NT2/D1 (cell line): ENCODE data around the gene SYAP1.
"Not testable (repeated sequence)": the region's sequence is repeated elsewhere in the genome, so short reads cannot be mapped to it uniquely, and the experiment has no call there.

Experiments used
- DNase-seq: peaks from one replicate; pipeline ENCODE4 v3.0.0-alpha.2; 2011; ENCODE audit warnings: low read depth, low spot score
- H3K27me3 ChIP-seq: 2 replicates; pipeline ENCODE4 v1.6.0; 2011; ENCODE audit warnings: mild to moderate bottlenecking; ENCODE audit not compliant: insufficient read length, insufficient read depth
- H3K36me3 ChIP-seq: 2 replicates; pipeline ENCODE4 v1.6.1; 2011; ENCODE audit warnings: mild to moderate bottlenecking, low read length, mixed read lengths; ENCODE audit not compliant: insufficient read depth, insufficient read length
- H3K4me1 ChIP-seq: 2 replicates; pipeline ENCODE4 v1.5.1; 2011; ENCODE audit not compliant: insufficient read depth, insufficient read length
- H3K4me3 ChIP-seq: 2 replicates; pipeline ENCODE4 v1.5.1; 2011; ENCODE audit warnings: low read depth; ENCODE audit not compliant: insufficient read length
- H3K9ac ChIP-seq: 2 replicates; pipeline ENCODE4 v1.6.0; 2011; ENCODE audit warnings: low read depth; ENCODE audit not compliant: insufficient read length
- H3K9me3 ChIP-seq: 2 replicates; pipeline ENCODE4 v1.5.1; 2011; ENCODE audit warnings: mild to moderate bottlenecking, low read length; ENCODE audit not compliant: insufficient read depth
- SUZ12 ChIP-seq: IDR thresholded peaks from 2 replicates; pipeline ENCODE4 v1.6.1; 2011; ENCODE audit not compliant: insufficient read length, insufficient read depth; ENCODE audit errors: extremely low read depth
- YY1 ChIP-seq: IDR thresholded peaks from 2 replicates; pipeline ENCODE4 v1.6.1; 2011; ENCODE audit not compliant: insufficient read length, insufficient read depth
- ZNF274 ChIP-seq: IDR thresholded peaks from 2 replicates; pipeline ENCODE4 v1.6.1; 2011; ENCODE audit warnings: mild to moderate bottlenecking, low read depth, low read length

Gene SYAP1

DNA sequence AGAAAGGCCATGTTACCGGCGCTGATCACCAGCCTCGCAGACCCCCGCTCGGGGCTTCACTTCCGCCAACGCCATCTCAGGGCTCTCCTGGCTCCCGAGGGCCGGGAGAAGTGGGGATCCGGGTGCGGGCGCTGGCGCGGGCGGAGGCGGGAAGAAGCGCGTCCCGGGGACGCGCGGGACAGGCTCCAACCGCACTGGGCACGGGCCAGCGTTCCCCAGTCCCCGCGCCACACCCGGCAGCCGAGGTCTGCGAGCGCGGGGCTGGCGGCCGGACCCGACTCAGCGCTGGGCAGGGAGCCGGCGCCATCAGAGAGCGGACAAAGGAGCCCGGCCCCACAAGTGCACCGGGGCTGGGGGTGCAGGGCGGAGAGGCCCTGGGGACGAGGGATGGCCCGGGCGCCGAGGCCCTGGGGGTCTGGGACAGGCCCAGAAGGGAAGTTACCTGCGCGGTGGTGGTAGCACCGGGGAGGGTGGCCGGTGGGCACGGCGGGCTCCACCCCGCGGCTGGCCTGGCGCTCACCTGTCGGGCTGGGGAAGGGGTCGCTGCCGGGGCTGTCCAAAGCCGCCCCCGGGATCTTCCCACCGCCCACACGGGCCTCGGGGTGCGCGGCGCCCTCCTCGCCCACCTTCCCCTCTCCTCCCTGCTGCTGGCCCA is 7.4 kb upstream of the SYAP1 start:
- Histone ChIP-seq H3K4me1 (no peaks in the 10 kb centered on the region), H3K4me3 (peak overlapping the region; percentile 70), H3K36me3 (peaks cover 8% of the 10 kb centered on the region), H3K9ac (peak overlapping the region; percentile 94), H3K27me3 (no peaks in the 10 kb centered on the region), H3K9me3 (no peaks in the 10 kb centered on the region)
- no peak for TF ChIP-seq SUZ12
- TF ChIP-seq ZNF274, result no peak
- DNase-seq, result no peak

DNA sequence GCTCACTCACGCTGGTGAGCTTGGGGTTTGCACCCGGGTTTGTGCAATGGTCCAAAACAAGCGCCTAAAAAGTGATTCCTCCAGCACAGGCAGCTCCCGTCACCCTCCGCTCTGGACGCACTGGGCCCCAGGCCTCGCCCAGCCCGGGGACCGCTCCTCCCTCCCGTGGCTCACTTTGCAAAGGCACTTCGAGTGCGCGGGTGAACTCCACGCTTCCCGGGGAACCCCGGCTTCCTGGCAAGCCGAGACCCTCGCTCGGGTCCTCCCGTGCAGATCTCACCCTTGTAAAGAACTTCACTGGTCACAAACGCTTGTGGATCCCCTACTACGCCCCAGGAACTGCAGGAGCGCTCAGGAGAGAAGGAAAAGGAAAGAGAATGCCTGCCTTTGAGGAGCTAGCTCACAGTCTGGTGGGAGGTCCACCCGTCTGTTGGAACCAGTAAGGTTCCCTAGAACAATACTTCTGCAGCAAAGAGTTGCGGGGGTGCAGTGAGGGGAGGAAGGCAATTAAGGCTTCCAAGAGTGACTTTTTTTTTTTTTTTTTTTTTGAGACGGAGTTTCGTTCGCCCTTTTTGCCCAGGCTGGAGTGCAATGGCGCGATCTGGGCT is 6.8 kb upstream of the SYAP1 start, which contains the start of gene CTPS2:
Gene CTPS2 (minus strand): TSS at position 122 of the 608 bp plus-strand sequence. CDS start 9,767 bp downstream, outside the sequence.
- peak within 1 kb of the TSS; percentile 94 for H3K9ac ChIP-seq
- peak within 1 kb of the TSS; percentile 70 for H3K4me3 ChIP-seq
- H3K4me1 ChIP-seq, result no peaks in the 10 kb centered on the region
- TF ChIP-seq SUZ12 (no peak), ZNF274 (no peak), YY1 (no peak)
- no peaks in the 10 kb centered on the region for H3K9me3 ChIP-seq
- no peaks in the 10 kb centered on the region for H3K27me3 ChIP-seq
- no peak for DNase-seq
- peaks cover 6% of the 10 kb centered on the region for H3K36me3 ChIP-seq

DNA sequence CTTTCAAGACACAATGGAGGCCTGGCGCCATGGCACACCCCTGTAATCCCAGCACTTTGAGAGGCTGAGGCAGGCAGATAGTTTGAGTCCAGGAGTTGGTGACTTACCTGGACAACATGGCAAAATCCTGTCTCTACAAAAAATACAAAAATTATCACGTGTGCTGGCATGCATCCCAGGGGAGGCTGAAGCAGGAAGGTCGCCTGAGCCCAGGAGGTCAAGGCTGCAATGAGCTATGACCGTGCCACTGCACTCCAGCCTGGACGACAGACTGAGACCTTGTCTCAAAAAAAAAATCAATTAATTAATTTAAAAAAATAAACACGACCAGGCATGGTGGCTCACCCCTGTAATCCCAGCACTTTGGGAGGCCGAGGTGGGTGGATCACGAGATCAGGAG is 4.9 kb upstream of the SYAP1 start:
- H3K4me3 ChIP-seq, result no peak overlapping the region
- no peaks in the 10 kb centered on the region for H3K4me1 ChIP-seq
- no peaks in the 10 kb centered on the region for H3K9me3 ChIP-seq
- H3K27me3 ChIP-seq, result no peaks in the 10 kb centered on the region
- no peak overlapping the region for H3K9ac ChIP-seq
- DNase-seq, result no peak
- H3K36me3 ChIP-seq, result no peaks in the 10 kb centered on the region
- no peak for TF ChIP-seq YY1
- no peak for TF ChIP-seq SUZ12
- no peak for TF ChIP-seq ZNF274

DNA sequence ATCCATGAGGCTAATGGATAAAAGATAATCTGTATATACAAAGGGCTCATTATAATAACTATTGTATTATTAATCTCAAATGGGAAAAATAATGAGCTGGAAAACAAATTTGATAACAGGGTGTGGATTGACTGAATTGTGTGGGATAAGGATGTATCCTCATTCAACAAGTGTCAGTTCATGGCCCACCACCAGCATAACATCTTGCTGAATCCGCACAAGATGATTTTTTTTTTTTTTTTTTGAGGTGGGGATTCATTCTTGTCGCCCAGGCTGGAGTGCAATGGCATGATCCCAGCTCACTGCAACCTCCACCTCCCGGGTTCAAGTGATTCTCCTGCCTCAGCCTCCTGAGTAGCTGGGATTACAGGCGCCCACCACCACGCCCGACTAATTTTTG is 3.8 kb upstream of the SYAP1 start:
- not testable (repeated sequence) for H3K36me3 ChIP-seq, H3K9ac ChIP-seq, H3K27me3 ChIP-seq, H3K9me3 ChIP-seq, H3K4me3 ChIP-seq, H3K4me1 ChIP-seq, DNase-seq

DNA sequence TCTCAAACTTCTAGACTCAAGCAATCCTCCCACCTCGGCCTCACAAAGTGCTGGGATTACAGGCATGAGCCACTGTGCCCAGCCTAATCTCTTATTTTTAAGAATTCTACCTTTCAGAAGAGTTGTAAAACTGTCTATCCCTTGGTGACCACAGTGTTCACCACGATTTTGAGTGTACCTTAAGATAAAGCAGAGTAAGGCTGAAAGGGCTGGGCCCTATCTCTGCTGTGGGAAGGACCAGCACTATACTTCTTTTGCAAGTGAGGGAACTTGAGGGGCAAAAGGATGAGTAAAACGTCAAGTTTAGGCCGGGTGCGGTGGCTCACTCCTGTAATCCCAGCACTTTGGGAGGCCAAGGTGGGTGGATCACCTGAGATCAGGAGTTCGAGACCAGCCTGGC is 3.0 kb upstream of the SYAP1 start:
- not testable (repeated sequence) for H3K9ac ChIP-seq, DNase-seq, H3K4me1 ChIP-seq, H3K27me3 ChIP-seq, H3K36me3 ChIP-seq, H3K9me3 ChIP-seq, H3K4me3 ChIP-seq

DNA sequence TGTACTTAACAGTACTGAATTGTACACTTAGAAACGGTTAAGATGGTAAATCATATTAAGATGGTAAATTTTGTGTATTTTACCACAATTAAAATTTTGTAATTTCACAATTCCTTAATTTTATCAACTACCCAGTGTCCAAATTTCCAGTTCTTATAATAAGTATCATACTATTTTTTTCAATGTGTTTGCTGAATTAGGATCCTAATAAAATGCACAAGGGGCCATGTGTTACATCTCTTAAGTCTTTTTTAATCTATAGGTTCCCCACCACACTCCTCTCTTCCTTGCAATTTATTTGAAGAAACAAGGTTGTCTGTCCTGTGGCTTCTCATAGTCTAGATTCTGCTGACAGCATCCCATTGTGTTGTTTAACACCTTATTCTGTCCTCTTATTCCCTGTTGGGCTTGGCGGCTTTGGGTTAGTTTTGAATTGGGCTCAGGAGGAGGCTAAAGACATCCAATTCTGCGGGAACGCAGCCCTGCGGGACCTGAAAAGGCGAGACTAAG is 533 bp upstream of the SYAP1 start:
- DNase-seq, result no peak
- TF ChIP-seq YY1 (no peak), ZNF274 (no peak), SUZ12 (no peak)
- Histone ChIP-seq H3K9ac (peak overlapping the region; percentile 45), H3K9me3 (no peaks in the 10 kb centered on the region), H3K36me3 (peaks cover 12% of the 10 kb centered on the region), H3K27me3 (no peaks in the 10 kb centered on the region), H3K4me1 (no peaks in the 10 kb centered on the region), H3K4me3 (peak overlapping the region; percentile 92)

DNA sequence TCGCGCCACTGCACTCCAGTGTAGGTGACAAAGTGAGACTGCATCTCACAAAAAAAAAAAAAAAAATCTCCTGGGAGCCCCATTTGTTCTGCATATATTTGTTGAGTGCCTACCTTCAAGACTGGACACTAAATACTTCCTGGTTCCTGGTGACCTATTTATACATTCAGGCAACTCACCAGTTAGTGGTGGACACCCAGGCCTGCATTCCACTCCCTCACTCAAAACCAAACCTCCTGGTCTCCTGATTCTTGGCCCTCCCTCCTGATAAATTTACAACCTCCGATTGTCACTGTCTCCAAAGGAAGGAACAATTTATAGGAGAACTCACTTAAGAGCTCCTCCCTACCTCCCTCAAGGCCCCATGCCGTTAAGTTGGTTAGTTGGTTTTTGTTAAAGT is 3.1 kb downstream of the SYAP1 start:
- DNase-seq, result no peak
- Histone ChIP-seq H3K36me3 (peaks cover 25% of the 10 kb centered on the region), H3K4me1 (no peaks in the 10 kb centered on the region), H3K9me3 (no peaks in the 10 kb centered on the region), H3K9ac (no peak overlapping the region), H3K27me3 (no peaks in the 10 kb centered on the region), H3K4me3 (no peak overlapping the region)
- TF ChIP-seq SUZ12, result no peak

DNA sequence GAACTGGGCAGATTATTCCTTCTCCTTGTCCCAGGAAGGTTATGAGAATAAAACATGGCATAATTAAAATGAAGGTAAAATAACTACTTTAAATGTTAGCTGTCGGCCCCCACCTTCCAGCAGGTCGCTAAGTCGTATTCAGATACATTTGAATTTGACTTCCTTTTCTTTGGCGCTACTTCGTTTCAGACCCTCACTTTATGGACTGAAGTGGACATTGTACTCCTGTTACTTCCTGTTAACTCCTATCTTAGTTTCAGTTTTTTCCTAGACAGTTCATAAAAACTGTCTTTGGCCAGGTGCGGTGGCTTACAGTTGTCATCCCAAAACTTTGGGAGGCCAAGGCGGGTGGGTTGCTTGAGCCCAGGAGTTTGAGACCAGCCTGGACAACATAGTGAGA is 5.7 kb downstream of the SYAP1 start:
- TF ChIP-seq ZNF274 (no peak), YY1 (no peak), SUZ12 (no peak)
- Histone ChIP-seq H3K36me3 (peaks cover 26% of the 10 kb centered on the region), H3K4me3 (no peak overlapping the region), H3K4me1 (no peaks in the 10 kb centered on the region), H3K9ac (no peak overlapping the region), H3K9me3 (peaks cover 18% of the 10 kb centered on the region), H3K27me3 (no peaks in the 10 kb centered on the region)
- no peak for DNase-seq

DNA sequence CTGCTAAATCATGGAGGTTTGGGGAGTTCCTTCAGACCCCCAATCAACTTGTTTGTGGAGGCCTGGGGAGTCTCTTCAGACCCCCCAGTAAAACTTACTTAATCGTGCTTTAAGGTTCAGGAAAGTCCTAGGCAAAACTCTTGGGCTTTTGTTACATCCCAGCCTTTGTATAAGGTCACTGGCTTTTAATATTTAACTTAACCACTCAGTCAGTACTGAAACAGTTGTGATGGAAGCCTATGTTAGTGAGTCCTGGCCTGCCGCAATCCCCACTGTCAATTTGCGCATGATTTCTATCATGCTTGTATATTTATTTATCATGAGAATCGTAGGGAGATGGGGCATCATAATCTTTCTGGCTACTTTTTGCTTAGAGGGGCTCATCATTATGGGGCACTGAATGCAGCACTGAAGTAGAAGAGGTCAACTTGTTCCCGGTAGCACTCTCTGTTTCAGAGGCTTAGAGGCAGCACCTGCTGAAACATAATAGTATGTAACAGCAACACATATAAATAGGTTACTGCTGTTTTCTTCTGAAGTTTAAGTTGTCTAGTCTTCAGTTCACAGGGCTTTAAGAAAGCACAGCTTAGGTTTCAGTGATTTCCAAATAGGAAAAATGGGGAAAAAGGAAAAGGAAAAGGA is 7.1 kb downstream of the SYAP1 start:
- H3K9ac ChIP-seq, DNase-seq, H3K4me3 ChIP-seq, H3K27me3 ChIP-seq, H3K4me1 ChIP-seq: not testable (repeated sequence)
- peaks cover 25% of the 10 kb centered on the region for H3K9me3 ChIP-seq
- H3K36me3 ChIP-seq, result peaks cover 29% of the 10 kb centered on the region
